DLD1 (cell line): ENCODE results near the gene IFTAP.

Experiments
- in situ Hi-C: cut with HindIII; loops from 2 replicates; pipeline ENCODE4 v1.10.0; 2017; ENCODE audit warnings: low sequenced_read_pairs

The IFTAP gene

GRCh38 chr11:36703055-36703404 lies 108.7 kb downstream of the IFTAP start:
- in situ Hi-C loops = no loop called here
